Measurements from ENCODE around the gene CRACR2A.

GRCh38 chr12:3755898-3756297 lies 3.0 kb upstream of the CRACR2A start:
- TF ChIP-seq POU2F2 (IDR thresholded peaks at IDR 0.05; ENCODE audit: low read depth, low read length) (no peak), POLR2A (IDR thresholded peaks at IDR 0.05; ENCODE audit: low read depth, low read length) (no peak)
